NK-92 (cell line): ENCODE data around the gene TAGLN3.

Source experiments
- DNase-seq: peaks from one replicate; lab custom pipeline; 2025; ENCODE audit not compliant: unreplicated experiment; lab: John Stamatoyannopoulos, UW

Gene TAGLN3

GRCh38 chr3:111976254-111976653 lies 22.5 kb upstream of the TAGLN3 start:
- DNase-seq, result no peak

GRCh38 chr3:111978583-111979433 lies 19.9 kb upstream of the TAGLN3 start, which contains the start of gene ABHD10:
ABHD10 (plus strand) TSS chr3:111979026; CDS start chr3:111979062, 36 bp downstream.
- peak; percentile 76 for DNase-seq

GRCh38 chr3:111979434-111980038 lies 19.2 kb upstream of the TAGLN3 start:
- DNase-seq, result no peak

GRCh38 chr3:111980716-111981456 lies 17.8 kb upstream of the TAGLN3 start:
- DNase-seq, result no peak

DNA sequence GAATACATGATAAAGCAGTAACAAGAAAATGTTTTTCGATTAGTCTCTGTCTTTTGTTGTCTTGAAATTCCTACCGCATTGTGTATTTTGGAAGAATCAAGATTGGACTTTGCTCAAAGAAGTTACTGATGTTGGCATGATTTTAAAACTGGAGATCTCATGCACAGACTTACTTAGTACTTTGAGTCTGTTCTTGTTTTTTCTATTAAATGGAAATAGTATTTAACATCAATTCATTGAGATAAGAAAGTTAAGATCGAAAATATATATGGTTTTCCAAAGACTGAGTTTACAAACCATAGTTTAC lies 17.3 kb upstream of the TAGLN3 start:
- DNase-seq, result no peak

- no peak for DNase-seq
These were observed 14.0 kb upstream of the TAGLN3 start for GRCh38 chr3:111984636-111985298.

DNA sequence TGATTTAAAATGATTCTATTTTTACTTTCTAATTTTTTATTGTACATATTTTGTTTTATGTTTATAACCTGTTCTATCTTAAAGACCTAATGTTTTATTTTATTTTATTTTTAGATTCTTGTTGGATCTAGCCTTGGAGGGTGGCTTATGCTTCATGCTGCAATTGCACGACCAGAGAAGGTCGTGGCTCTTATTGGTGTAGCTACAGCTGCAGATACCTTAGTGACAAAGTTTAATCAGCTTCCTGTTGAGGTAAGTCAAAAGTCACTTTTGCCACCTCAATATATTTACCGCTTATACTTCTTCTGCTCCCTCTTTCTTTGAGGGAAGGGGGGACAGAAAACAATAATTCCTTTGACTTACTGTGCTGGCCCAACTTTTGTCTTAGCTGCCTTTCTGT lies 11.9 kb upstream of the TAGLN3 start:
- no peak for DNase-seq

DNA sequence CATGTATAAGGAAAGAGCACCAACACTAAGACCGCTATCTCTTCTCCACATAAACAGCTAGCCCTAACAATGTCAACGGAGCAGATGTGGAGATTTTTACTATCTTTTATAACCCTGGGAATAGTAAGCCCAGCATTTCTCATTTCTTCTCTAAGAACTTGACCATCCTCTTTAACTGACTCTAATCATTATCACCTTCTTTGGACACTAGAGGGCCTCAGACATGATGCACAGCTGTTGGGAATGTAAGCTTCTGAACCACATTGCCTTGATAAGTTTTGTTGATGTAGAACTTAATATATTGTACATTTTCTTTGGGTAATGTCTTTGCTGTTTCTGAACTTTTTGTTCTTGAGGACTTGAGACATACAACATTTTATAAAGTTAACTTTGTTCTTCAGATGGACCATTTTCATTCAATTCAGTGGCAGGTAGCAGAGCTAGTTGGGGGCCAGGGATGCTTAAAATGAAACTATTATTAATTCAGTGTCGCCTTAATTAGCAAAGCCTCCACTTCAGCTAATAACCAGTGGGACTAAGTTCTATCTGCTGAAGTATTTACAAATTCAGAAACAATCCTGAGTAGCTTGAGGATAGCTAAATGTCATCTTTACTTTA lies 9.6 kb upstream of the TAGLN3 start:
- no peak for DNase-seq

DNA sequence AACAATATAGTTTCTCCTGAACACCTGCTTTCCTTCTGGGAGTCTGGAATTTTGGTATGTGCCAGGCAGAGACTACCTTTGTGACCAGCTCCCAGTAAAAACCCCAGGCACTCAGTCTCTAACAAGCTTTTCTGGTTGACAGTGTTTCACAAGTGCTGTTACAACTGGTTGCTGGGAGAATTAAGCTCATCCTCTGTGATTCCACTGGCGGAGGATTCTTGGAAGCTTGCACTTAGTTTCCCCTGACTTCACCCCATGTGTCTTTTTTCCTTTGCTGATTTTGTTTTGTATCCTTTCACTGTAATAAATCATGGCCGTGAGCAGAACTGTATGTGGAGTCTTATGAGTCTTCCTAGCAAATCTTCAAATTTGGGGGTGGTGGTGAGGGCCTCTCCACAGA lies 5.7 kb upstream of the TAGLN3 start:
- DNase-seq, result no peak

GRCh38 chr3:111999484-112000324 lies 982 bp downstream of the TAGLN3 start:
- no peak for DNase-seq

DNA sequence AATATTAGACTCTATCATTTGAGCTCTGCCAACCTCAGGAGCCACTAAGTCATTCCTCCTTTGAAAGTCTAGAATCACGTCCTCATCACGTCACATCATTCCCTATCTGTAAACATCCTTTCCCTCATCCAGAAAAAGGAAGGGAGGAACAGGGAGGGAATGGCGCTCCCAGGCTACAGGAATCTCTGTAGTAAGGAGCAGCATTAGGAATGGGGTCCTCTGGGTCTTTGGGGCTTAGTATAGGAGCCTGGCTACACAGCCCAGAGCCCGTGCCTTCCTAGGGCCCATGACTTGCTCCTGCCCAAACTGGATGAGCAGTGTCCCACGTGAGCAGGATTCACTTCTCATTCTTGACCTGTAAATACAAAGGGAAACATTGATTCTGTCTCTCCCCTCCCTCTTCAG lies 1.6 kb downstream of the TAGLN3 start:
- DNase-seq, result no peak

DNA sequence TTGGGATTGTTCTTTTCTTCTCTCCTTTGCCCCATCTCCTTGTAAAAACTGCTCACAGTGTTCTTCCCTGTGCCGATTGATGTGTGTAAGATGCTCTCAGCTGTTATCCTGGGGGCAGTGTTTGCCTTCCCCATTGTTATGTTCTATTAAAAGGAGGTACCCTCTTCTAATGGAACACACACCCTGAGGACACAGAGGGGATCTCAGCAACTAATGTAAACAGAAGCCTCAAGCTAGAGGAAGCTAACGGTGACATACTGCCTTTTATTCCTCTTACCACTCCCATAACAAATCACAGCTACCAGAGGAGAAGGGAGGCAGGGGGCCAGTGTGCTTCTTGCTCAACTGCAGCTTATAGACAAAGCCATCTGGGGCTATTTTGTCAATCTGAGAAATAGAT lies 2.2 kb downstream of the TAGLN3 start:
- DNase-seq, result no peak

DNA sequence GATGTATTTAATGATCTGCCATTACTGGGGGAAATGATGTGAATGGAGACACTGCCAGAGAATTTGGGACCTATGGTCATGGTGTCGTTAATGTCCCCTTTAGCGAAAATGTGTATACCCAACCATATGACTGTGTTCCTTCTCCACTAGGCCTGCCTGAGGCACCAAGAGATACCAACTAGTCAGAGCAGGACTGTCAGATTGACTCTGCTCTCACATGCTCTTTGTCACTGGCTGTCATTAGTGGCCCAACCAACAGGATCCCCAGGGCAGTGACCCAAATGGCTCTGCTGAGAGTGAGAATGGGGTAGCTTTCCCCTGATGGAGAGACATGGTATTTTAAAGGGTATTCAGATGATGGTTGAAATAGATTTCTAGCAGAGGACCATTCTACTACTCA lies 2.8 kb downstream of the TAGLN3 start:
- no peak for DNase-seq

- DNase-seq, result no peak
These were observed 3.6 kb downstream of the TAGLN3 start for GRCh38 chr3:112002096-112002971.

DNA sequence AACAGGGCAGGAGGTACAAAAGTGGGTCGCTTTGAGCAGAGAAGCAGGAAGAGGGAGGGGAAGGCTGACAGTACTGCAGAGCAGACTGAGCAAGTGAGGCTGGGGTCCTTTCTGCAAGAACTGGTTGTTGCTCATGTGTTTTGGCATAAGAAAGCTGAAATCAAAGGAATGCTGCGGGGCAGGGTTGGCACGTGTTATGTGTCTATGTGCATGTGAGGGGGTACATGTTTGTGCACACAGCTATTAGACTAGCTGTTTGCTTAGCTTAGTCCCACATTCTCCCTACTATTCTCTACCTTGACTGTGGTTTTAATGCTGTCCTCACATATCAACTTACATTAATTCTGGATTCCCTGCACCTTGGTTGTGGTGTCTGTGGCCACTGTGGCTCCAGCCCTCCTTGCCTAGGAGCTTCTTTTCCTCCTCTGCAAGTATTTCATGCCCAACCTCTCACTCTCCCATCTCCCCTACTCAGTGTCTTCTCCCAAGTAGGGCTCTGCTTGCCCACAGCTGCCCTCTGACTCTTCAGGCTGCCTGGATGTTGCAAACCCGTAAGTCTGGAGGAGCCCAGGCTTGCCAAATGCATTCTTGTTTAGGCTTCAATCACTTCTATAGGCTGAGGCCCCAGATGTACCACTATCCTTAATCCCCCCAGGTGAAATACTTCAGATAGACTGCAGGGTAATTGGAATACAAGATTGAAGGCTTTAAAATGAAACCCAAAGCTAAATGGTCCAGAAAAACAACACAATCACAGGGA lies 4.8 kb downstream of the TAGLN3 start:
- DNase-seq, result no peak

GRCh38 chr3:112004187-112004586 lies 5.5 kb downstream of the TAGLN3 start:
- no peak for DNase-seq

DNA sequence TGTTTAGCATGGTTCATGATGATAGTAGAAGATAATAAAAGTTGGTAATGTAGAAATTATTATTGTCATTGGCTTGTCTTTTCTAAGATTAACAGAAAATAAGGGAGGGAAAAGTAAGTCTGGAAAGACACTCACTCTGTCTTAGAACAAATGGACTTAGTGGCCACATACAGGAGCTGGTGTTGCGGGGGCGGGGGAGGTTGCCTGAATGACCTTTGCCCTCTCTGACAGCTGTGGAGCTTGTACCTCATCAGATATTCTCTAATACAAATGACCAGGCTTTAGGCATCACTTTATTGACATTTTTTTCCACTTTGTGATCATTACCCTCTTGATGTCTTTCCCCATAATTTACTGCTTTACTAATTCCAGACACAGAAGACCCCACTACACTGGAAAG lies 5.9 kb downstream of the TAGLN3 start:
- no peak for DNase-seq

- DNase-seq, result no peak
These were observed 6.5 kb downstream of the TAGLN3 start for GRCh38 chr3:112005091-112005672.
